Activated T-cell treated with anti-CD3 and anti-CD28 coated beads, Interleukin-2, amount 50 U/mL, for 72 hours (primary cell): ENCODE results near the gene PACSIN1. TPM values are rescaled to one million over a fixed set of nuclear protein-coding genes. Genes with fewer than 3 reads are reported as not detected.
A peak's percentile ranks its signal among the peaks of the same experiment; 100 is the strongest.

Experiments
- ATAC-seq, 2 donors: fragments of 150-1000 bp; cut with Tn5 transposase; replicated peaks in 1 of 2; 2 replicates each; pipeline ENCODE4 v1.10.0; 2021; ENCODE audit warnings: moderate library complexity in 2 of 2, mild to moderate bottlenecking in 1 of 2
- DNase-seq, 2 donors: peaks; one replicate each; pipeline ENCODE4 v3.0.0; 2021 to 2022; ENCODE audit warnings: mixed read lengths in 1 of 2
- H3K27ac Mint-ChIP-seq: one replicate; pipeline ENCODE4 v1.8.0; 2022; ENCODE audit warnings: mild to moderate bottlenecking, moderate library complexity, mixed read lengths
- H3K27me3 Mint-ChIP-seq: one replicate; pipeline ENCODE4 v1.8.0; 2022; ENCODE audit warnings: low read depth, mixed read lengths
- H3K36me3 Mint-ChIP-seq, 2 donors: one replicate each; pipeline ENCODE4 v1.8.0; 2022; ENCODE audit warnings: mixed read lengths in 2 of 2, mild to moderate bottlenecking in 1 of 2; ENCODE audit not compliant: insufficient read depth in 2 of 2
- H3K4me1 Mint-ChIP-seq: one replicate; pipeline ENCODE4 v1.8.0; 2022; ENCODE audit warnings: low read depth, mixed read lengths
- H3K4me3 Mint-ChIP-seq, 2 donors: one replicate each; pipeline ENCODE4 v1.8.0; 2022; ENCODE audit warnings: mild to moderate bottlenecking in 2 of 2, mixed read lengths in 2 of 2, moderate library complexity in 2 of 2
- H3K9me3 Mint-ChIP-seq, 2 donors: one replicate each; pipeline ENCODE4 v1.8.0; 2022; ENCODE audit warnings: mixed read lengths in 2 of 2
- total RNA-seq, 2 donors: library from RNA; stranded (reverse); gene quantifications; one replicate each; pipeline ENCODE4 v1.2.3, GENCODE V29; 2022

The PACSIN1 gene
- total RNA-seq, 2 donors from 2014 or later, result 0.29 TPM; not detected in 1

DNA sequence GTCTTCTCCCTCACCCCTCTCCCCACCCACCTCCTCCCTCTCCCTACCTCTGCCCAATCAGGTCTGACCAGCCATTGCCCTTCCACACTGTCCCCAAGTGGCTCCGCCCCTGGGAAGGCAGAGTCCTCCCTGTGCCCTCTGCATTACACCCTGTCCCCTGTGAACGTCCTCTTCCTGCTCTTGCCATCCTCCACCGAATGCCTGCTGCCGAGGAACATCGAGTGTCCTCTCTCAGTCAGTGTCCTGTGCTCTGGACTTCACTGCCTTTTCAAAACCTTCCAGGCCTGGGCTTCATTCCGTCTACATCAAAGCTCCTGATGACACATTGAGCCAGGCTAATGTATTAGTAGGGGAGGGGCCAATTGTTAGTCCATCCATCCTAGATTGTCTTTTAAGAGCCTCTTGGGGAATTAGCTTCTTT lies 3.3 kb upstream of the PACSIN1 start:
- Mint-ChIP-seq H3K27ac (no peak overlapping the region), H3K4me1 (peaks cover 7% of the 10 kb centered on the region), H3K4me3 (no peak overlapping the region), H3K36me3 (no peaks in the 10 kb centered on the region), H3K9me3 (no peaks in the 10 kb centered on the region), H3K27me3 (peaks cover 15% of the 10 kb centered on the region)
- DNase-seq (no peak), ATAC-seq (no peak)

DNA sequence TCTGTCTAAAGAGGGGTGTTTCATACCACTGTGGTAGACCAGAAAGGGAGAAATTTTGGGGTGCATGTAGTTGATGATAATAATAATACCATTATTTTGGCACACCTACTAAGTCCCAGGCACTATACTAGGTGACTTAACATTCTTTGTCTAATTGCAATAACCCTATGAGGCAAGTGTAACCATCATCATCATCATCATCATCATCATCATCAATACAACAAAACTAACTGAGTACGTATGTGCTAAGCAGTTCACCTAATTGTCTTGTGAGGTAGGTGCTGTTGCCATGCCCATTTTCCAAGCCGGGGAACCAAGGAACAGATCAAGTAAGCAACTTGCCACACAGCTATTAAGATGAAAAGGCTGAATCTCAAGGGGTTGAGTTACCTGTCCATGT lies 2.6 kb upstream of the PACSIN1 start:
- H3K4me3 Mint-ChIP-seq, result no peak overlapping the region
- no peaks in the 10 kb centered on the region for H3K9me3 Mint-ChIP-seq
- no peak for DNase-seq
- no peak for ATAC-seq
- H3K27ac Mint-ChIP-seq, result no peak overlapping the region
- no peaks in the 10 kb centered on the region for H3K36me3 Mint-ChIP-seq
- H3K4me1 Mint-ChIP-seq, result peaks cover 7% of the 10 kb centered on the region
- peaks cover 15% of the 10 kb centered on the region for H3K27me3 Mint-ChIP-seq

DNA sequence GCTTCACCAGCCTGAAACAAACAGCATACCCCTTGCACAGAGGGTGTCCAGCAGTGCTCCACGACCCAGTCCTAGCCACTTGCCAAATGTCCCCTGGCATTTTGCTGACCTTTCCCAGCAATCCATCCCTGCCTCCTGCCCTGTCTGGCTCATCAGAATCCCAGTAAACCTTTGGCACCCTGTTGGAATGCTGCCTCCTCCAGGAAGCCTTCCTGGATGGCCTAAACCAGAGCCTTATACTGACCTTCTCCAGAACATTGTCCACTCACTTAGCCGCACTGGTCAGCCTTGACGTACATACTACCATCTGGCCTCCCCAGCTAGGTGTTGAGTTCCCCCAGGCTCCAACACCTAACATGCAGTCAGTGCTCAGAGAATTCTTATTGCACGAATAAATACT lies 2.0 kb upstream of the PACSIN1 start:
- ATAC-seq, result no peak
- H3K4me1 Mint-ChIP-seq, result peaks cover 7% of the 10 kb centered on the region
- no peak overlapping the region for H3K27ac Mint-ChIP-seq
- peaks cover 15% of the 10 kb centered on the region for H3K27me3 Mint-ChIP-seq
- no peak overlapping the region for H3K4me3 Mint-ChIP-seq
- no peaks in the 10 kb centered on the region for H3K36me3 Mint-ChIP-seq
- DNase-seq, result no peak
- no peaks in the 10 kb centered on the region for H3K9me3 Mint-ChIP-seq

DNA sequence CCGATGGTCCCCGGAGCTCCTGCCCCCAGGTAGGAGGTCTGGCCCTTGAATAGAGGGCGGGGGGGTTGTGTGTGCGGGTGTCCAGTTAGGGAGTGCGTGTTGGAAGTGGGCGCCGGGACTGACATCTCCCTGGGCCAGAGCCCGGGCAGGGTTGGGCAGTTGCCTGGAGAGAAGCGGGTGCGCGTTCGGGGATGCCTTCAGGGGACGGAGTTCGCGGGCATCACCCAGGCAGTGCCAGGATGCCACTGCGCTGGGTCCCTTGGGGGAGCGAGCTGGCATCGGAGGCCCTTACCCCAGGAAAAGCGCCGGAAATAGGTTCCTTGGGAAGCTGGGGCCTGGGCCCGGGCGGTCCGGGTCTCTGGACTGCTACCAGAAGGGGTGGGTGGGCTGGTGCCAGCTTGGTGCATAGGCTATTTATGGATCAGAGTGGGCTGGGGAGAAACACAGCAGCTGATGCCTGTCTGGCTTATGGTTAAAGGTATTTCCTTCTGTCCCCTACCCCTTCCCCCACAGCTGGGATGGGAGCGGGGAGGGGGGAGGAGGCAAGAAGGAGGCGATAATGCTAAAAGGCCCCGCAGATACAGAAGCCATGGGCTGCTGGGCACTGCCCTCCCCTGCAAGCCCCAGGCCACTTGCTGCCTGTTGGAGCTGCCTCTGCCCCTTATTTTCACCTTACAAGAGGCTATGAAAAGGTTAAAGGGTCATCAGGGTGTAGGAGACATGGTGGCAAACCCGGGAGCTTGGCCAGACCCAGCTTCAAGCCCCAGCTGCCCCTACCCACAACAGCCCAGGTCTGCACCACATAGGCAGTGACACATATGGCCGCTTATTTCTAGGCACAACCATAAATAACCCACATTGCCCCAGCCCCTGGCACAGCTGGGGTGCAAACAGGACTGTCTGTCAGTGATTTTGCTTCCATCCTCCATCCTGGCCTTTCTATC lies 638 bp downstream of the PACSIN1 start:
- H3K36me3 Mint-ChIP-seq, result no peaks in the 10 kb centered on the region
- no peaks in the 10 kb centered on the region for H3K9me3 Mint-ChIP-seq
- peaks cover 7% of the 10 kb centered on the region for H3K4me1 Mint-ChIP-seq
- no peak for ATAC-seq
- H3K4me3 Mint-ChIP-seq, result peak overlapping the region in 1 of 2 donors; percentile 52
- H3K27me3 Mint-ChIP-seq, result peaks cover 15% of the 10 kb centered on the region
- DNase-seq, result no peak
- H3K27ac Mint-ChIP-seq, result no peak overlapping the region

DNA sequence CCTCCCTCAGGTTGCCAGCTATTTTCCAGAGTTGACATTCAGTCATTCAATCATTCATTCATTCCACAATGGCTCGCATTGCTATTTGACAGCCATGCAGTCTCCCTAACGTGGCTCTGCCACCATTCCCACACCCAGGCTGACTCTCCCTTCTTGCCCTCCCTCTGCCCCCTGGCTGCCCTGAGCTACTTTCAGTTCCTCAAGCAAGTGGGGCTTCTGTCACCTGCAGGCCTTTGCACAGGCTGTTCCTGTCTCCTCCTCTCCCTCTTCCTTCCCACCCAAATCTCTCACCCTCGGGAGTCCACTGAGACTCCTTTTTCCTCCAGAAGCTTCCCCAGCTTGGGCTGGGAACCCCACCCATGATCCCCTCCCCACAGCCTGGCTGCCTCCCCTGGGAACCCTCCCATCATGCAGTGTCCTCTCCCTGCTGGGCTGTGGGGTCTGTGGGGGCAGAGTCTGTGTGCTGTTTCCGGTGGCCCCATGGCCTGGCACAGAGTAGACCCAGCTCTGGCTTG lies 2.6 kb downstream of the PACSIN1 start:
- Mint-ChIP-seq H3K36me3 (no peaks in the 10 kb centered on the region), H3K9me3 (no peaks in the 10 kb centered on the region), H3K27ac (no peak overlapping the region), H3K27me3 (peaks cover 15% of the 10 kb centered on the region), H3K4me3 (no peak overlapping the region), H3K4me1 (peaks cover 7% of the 10 kb centered on the region)
- DNase-seq (no peak), ATAC-seq (no peak)

DNA sequence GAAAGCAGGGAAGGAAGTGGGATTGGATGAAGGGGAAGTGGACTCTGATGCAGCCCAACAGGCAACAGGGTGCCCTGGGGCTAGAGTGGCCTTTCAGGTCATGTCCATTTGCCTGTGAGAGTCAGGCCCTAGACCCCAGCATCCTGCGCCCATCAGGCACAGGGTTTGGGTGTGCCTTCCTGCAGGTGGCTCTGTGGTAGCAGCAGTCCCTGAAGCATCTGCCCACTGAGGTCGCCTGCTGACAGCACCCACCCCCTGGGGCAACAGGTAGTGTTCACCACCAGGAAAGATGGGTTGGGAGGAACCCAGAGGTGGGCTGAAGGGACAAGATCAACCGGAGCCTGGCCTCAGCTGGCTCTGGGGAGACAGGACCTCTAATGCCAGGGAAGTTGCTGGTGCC lies 3.6 kb downstream of the PACSIN1 start:
- DNase-seq (no peak), ATAC-seq (no peak)
- Mint-ChIP-seq H3K36me3 (peaks cover 0 to 2% of the 10 kb centered on the region in 2 donors), H3K27ac (no peak overlapping the region), H3K4me3 (no peak overlapping the region), H3K4me1 (peaks cover 7% of the 10 kb centered on the region), H3K9me3 (peaks cover 0 to 4% of the 10 kb centered on the region in 2 donors), H3K27me3 (peaks cover 10% of the 10 kb centered on the region)

DNA sequence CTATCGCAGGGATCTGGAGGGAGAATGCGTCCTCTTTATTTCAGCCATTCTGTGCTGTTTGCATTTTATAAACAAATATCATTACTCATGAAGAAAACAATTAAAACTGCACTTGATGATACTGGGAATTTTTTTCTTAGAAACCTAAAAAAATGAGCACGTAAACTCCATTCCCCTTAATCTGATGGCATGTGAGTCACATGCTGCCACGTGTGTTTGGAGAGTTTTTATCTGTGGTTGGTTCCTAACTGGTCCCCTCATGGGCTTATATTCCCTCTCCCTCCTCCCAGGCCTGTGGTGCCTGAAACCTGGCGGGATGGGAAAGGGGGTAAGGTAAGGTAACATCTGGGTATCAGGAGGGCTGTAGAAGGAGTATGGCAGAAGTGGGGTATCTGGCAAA lies 6.5 kb downstream of the PACSIN1 start:
- no peaks in the 10 kb centered on the region for H3K4me1 Mint-ChIP-seq
- no peak overlapping the region for H3K4me3 Mint-ChIP-seq
- no peak overlapping the region for H3K27ac Mint-ChIP-seq
- peaks cover 0 to 4% of the 10 kb centered on the region in 2 donors for H3K9me3 Mint-ChIP-seq
- DNase-seq, result no peak
- H3K27me3 Mint-ChIP-seq, result no peaks in the 10 kb centered on the region
- H3K36me3 Mint-ChIP-seq, result peaks cover 0 to 2% of the 10 kb centered on the region in 2 donors
- no peak for ATAC-seq

DNA sequence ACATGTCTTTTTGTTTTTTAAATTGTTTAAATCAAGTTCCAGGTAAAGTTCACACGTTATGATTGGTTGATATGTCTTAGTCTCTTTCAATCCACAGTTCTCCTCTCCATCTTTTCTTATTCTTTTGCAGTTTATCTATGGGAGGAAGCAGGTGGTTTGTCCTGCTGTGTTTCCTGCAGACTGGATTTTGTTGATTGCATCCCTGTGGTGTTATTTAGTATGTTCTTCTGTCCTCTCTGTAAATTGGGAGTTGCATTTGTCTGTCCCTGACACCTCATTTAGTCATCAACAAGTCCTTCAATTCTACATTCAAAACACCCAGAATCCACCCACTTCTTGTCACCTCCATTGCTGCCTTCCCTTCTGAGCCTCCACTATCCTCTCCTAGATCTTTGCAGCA lies 8.1 kb downstream of the PACSIN1 start:
- Mint-ChIP-seq H3K27me3 (no peaks in the 10 kb centered on the region), H3K27ac (no peak overlapping the region), H3K4me1 (no peaks in the 10 kb centered on the region), H3K4me3 (no peak overlapping the region), H3K36me3 (peaks cover 0 to 2% of the 10 kb centered on the region in 2 donors), H3K9me3 (peaks cover 0 to 4% of the 10 kb centered on the region in 2 donors)
- no peak for ATAC-seq
- no peak for DNase-seq

DNA sequence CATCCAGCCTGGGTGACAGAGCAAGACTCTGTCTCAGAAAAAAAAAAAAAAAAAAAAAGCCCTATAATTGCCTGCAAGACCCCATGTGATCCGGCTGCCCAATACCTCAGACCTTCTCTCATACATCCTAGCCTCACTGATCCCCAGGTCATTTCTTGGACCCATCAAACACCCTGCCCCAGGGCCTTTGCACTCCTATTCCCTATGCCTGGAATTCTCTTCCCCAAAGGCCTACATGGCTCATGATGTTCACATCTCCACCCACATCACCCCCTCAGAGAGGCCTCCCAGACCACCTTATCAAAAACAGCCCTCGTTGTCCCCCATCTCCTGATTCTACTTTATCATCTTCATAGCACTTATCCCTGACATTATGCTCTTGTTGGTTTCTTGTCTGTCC lies 8.9 kb downstream of the PACSIN1 start:
- peaks cover 0 to 2% of the 10 kb centered on the region in 2 donors for H3K36me3 Mint-ChIP-seq
- no peaks in the 10 kb centered on the region for H3K4me1 Mint-ChIP-seq
- no peaks in the 10 kb centered on the region for H3K27me3 Mint-ChIP-seq
- DNase-seq (no peak), ATAC-seq (no peak)
- no peak overlapping the region for H3K4me3 Mint-ChIP-seq
- H3K27ac Mint-ChIP-seq, result no peak overlapping the region
- peaks cover 0 to 4% of the 10 kb centered on the region in 2 donors for H3K9me3 Mint-ChIP-seq

DNA sequence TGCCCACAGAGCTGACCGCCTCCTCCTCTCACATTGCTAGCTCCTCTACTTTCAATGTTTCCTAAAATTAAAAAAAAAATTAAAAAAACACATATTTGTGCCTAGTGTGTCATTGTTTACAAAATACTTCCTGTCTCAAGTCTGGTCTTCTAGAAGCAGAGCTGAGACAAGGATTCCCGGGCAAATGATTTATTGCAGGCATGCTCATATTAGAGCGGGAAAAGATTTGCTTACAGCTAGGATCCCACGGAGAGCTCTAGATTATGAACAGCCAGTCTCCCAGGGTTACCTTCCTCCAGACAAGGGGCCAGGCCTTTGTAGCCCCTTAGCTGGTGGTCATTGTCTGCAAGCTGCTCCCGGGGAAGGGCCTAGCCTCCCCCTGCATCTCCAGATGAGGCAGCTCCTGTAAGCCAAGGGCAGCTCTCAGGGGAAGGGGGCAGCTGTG lies 9.4 kb downstream of the PACSIN1 start:
- H3K9me3 Mint-ChIP-seq, result peaks cover 0 to 4% of the 10 kb centered on the region in 2 donors
- H3K27ac Mint-ChIP-seq, result no peak overlapping the region
- H3K36me3 Mint-ChIP-seq, result peaks cover 0 to 2% of the 10 kb centered on the region in 2 donors
- no peak for ATAC-seq
- DNase-seq, result no peak
- H3K4me3 Mint-ChIP-seq, result no peak overlapping the region
- H3K27me3 Mint-ChIP-seq, result no peaks in the 10 kb centered on the region
- H3K4me1 Mint-ChIP-seq, result no peaks in the 10 kb centered on the region

DNA sequence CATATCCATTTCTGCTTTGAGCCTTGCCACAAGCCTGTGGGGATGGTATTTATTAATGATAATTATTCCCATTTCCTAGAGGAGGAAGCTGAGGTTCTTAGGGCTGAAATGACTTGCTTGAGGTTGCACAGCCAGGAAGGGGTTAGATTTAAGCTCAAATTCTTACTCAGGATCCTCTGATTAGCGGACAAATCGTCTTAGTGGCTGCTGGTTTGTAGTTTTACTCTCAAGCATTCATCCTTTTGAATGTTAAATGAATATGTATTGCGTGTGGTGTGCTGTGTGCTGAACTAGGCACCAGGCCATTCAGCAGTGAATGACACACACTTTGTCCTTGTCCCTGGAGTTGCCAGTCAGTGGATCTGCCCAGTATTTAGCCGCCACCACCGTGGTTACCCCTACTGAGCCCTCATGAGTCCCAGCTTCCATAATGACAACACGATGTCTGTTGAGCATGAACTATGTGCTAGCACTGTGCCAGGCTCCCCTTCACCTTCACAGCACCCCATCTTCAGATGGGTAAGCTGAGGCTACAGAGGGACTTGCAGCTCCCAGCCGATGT lies 10.0 kb downstream of the PACSIN1 start:
- Mint-ChIP-seq H3K9me3 (peaks cover 0 to 4% of the 10 kb centered on the region in 2 donors), H3K27ac (no peak overlapping the region), H3K4me1 (no peaks in the 10 kb centered on the region), H3K36me3 (peaks cover 0 to 2% of the 10 kb centered on the region in 2 donors), H3K27me3 (no peaks in the 10 kb centered on the region), H3K4me3 (no peak overlapping the region)
- no peak for DNase-seq
- ATAC-seq, result no peak

DNA sequence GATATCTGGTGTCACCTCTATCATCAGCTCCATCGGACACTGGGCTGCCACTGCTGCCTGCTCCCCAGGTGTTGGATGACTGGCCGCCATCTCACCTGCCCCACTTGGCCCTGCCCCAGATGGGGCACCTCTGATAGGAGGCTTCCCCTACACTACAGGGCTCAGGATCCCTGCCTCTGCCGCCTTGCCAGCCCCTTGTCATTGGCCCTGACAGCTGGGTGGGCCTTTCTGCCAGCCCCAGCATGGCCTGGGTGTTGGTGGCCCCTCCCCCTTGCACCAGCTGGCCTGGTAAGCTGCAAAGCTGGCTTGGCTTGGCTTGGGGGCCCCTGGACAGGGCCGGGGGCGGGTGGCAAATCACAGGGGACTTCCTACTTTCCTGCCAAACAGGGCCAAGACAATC lies 10.6 kb downstream of the PACSIN1 start:
- Mint-ChIP-seq H3K36me3 (peaks cover 0 to 2% of the 10 kb centered on the region in 2 donors), H3K4me3 (no peak overlapping the region), H3K9me3 (peaks cover 0 to 4% of the 10 kb centered on the region in 2 donors), H3K27ac (no peak overlapping the region), H3K4me1 (no peaks in the 10 kb centered on the region), H3K27me3 (no peaks in the 10 kb centered on the region)
- ATAC-seq (no peak), DNase-seq (no peak)

DNA sequence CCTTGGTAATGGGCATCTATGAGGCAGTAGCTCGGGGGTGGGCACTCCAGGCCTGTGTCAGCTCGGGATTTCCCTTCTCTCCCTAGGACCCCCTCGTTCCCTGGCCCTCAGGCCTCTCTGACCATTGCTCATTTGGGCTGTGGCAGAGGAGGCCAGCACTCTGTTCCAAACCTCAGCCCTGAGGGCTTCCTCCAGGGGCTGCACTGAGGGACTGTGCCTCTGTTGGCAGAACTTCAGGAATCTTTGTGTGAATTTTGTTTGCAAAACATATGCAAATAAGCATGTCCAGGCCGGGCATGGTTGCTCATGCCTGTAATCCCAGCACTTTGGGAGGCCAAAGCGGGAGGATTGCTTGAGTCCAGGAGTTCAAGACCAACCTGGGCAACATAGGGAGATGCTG lies 11.0 kb downstream of the PACSIN1 start:
- H3K9me3 Mint-ChIP-seq, result peaks cover 0 to 4% of the 10 kb centered on the region in 2 donors
- no peak overlapping the region for H3K4me3 Mint-ChIP-seq
- ATAC-seq (no peak), DNase-seq (no peak)
- no peaks in the 10 kb centered on the region for H3K27me3 Mint-ChIP-seq
- H3K4me1 Mint-ChIP-seq, result no peaks in the 10 kb centered on the region
- H3K36me3 Mint-ChIP-seq, result peaks cover 0 to 2% of the 10 kb centered on the region in 2 donors
- H3K27ac Mint-ChIP-seq, result no peak overlapping the region
